Effector memory CD4-positive, alpha-beta T cell (primary cell): ENCODE results near the gene AGAP1.
"Not testable (repeated sequence)": the region's sequence is repeated elsewhere in the genome, so short reads cannot be mapped to it uniquely, and the experiment has no call there.

Experiments used
- DNase-seq, 3 donors: peaks; one replicate each; pipeline ENCODE4 v3.0.0-alpha.2; 2020
- H3K27ac ChIP-seq: 2 replicates; pipeline ENCODE4 v1.7.0; 2013; ENCODE audit warnings: mild to moderate bottlenecking, low read length, moderate library complexity; ENCODE audit not compliant: insufficient read depth, poor library complexity, severe bottlenecking
- H3K27me3 ChIP-seq: replicated peaks from 2 replicates; pipeline ENCODE4 v1.7.0; 2013; ENCODE audit warnings: mild to moderate bottlenecking, low read length; ENCODE audit not compliant: insufficient read depth, control insufficient read depth, poor library complexity, severe bottlenecking
- H3K36me3 ChIP-seq: 2 replicates; pipeline ENCODE4 v1.7.0; 2013; ENCODE audit warnings: mild to moderate bottlenecking, low read length, moderate library complexity; ENCODE audit not compliant: control insufficient read depth, insufficient read depth
- H3K4me1 ChIP-seq: 2 replicates; pipeline ENCODE4 v1.7.0; 2013; ENCODE audit warnings: low read length, mild to moderate bottlenecking; ENCODE audit not compliant: control insufficient read depth, insufficient read depth, poor library complexity, severe bottlenecking
- H3K4me3 ChIP-seq: 2 replicates; pipeline ENCODE4 v1.7.0; 2013; ENCODE audit warnings: low read length, low read depth, mild to moderate bottlenecking; ENCODE audit not compliant: insufficient read depth, poor library complexity, severe bottlenecking
- H3K9me3 ChIP-seq: 2 replicates; pipeline ENCODE4 v1.7.0; 2013; ENCODE audit warnings: mild to moderate bottlenecking, low read length, moderate library complexity; ENCODE audit not compliant: control insufficient read depth

Gene AGAP1

DNA sequence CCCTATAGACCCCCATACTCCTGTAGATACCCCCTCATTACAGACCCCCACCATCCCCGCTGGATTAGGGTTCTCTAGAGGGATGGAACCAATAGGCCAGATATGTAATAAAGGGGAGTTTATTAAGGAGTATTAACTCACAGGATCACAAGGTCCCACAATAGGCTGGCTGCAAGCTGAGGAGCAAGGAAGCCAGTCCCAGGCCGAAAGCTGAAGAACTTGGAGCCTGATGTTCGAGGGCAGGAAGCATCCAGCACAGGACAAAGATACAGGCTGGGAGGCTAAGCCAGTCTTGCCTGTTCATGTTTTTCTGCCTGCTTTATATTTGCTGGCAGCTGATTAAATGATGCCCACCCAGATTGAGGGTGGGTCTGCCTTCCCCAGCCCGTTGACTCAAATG is 106.6 kb downstream of the AGAP1 start:
- no peaks in the 10 kb centered on the region for H3K4me1 ChIP-seq
- no peak overlapping the region for H3K27ac ChIP-seq
- H3K36me3 ChIP-seq, result no peaks in the 10 kb centered on the region
- no peaks in the 10 kb centered on the region for H3K27me3 ChIP-seq
- H3K4me3 ChIP-seq, result no peak overlapping the region
- H3K9me3 ChIP-seq, result no peaks in the 10 kb centered on the region
- DNase-seq, result no peak

DNA sequence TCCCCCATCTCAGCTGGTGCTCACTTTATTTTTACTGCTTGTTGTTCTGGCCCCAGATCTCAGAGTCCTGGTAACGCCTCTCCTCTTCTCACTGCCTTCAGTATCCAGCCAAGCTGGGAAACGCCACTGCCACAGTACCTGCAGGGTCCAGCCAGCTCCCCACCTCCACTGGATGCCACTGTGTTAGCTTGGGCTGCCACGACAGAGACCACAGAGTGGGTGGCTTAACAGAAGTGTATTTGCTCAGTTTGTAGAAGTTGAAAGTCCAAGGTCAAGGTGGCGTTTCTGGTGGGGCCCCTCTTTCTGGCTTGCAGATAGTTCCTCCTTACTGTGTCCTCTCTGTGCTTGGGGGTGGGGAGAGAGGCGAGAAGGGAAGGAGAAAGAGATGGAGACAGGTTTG is 107.1 kb downstream of the AGAP1 start:
- Histone ChIP-seq H3K36me3 (no peaks in the 10 kb centered on the region), H3K4me3 (no peak overlapping the region), H3K27ac (no peak overlapping the region), H3K4me1 (no peaks in the 10 kb centered on the region), H3K27me3 (no peaks in the 10 kb centered on the region), H3K9me3 (no peaks in the 10 kb centered on the region)
- DNase-seq, result no peak

DNA sequence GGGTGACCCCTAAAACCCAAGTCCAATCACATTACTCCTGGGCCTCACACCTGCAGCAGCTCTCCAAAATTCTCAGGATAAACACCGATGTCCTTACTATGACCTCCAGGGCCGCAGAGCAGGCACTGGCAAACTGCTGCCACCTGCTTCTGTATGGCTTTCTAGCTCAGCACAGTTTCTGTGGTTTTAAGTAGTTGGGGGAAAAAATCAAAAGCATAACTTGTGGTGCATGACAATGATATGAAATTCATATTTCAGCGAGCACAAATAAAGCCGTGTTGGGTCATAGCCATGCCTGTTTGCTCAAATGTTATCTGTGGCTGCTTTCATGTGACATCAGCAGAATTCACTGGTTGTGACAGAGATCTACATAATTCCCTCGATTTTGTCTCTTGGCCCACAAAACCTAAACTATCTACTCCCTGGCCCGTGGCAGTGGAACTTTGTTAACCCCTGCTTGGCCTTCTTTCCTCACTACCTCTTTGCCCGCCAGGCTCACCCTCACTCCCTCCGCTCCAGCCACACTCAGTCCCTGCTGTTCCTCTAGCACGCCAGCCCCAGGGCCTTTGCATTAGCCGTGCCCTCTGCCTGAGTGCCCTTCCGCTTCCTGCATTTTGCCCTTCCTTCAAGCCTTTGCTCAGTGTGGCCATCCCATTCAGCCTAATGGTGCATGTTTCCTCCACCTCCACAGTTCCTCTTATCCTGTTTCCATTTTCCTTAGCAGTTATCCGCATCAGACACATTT is 108.3 kb downstream of the AGAP1 start:
- DNase-seq, result no peak
- no peak overlapping the region for H3K4me3 ChIP-seq
- no peak overlapping the region for H3K27ac ChIP-seq
- H3K27me3 ChIP-seq, result no peaks in the 10 kb centered on the region
- no peaks in the 10 kb centered on the region for H3K4me1 ChIP-seq
- H3K9me3 ChIP-seq, result no peaks in the 10 kb centered on the region
- H3K36me3 ChIP-seq, result no peaks in the 10 kb centered on the region

DNA sequence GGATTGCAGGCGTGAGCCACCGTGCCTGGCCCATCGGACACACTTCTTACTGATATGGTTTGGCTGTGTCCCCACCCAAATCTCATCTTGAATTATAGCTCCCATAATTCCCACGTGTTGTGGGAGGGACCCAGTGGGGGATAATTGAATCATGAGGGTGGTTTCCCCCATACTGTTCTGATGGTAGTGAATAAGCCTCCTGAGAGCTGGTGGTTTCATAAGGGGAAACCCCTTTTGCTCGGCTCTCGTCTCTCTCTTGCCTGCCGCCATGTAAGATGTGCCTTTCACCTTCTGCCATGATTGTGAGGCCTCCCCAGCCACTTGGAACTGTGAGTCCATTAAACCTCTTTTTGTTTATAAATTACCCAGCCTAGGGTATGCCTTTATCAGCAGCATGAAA is 109.1 kb downstream of the AGAP1 start:
- H3K27ac ChIP-seq, H3K4me3 ChIP-seq, H3K4me1 ChIP-seq, H3K36me3 ChIP-seq, H3K9me3 ChIP-seq, H3K27me3 ChIP-seq, DNase-seq: not testable (repeated sequence)

DNA sequence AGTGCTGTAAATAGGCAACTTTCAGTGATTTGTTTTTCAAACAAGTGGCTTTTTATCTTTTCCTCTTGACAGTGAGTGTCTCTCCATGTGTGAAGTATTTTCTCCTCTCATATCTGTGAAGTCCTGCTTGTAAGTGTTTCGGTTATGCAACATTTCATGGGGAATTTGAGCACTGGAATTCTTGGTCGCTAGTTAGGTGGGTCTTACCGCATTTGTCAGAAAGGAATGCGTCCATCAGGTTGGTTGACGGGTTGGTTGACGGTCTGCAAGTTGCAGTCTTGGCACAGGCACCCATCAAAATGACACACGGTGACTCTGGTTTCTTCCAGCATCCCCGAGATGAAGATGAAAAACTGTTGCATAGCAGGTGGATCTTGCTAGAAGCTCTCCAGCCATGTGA is 109.8 kb downstream of the AGAP1 start:
- no peak for DNase-seq
- no peaks in the 10 kb centered on the region for H3K27me3 ChIP-seq
- H3K27ac ChIP-seq, result no peak overlapping the region
- no peaks in the 10 kb centered on the region for H3K36me3 ChIP-seq
- no peaks in the 10 kb centered on the region for H3K9me3 ChIP-seq
- H3K4me3 ChIP-seq, result no peak overlapping the region
- H3K4me1 ChIP-seq, result no peaks in the 10 kb centered on the region

DNA sequence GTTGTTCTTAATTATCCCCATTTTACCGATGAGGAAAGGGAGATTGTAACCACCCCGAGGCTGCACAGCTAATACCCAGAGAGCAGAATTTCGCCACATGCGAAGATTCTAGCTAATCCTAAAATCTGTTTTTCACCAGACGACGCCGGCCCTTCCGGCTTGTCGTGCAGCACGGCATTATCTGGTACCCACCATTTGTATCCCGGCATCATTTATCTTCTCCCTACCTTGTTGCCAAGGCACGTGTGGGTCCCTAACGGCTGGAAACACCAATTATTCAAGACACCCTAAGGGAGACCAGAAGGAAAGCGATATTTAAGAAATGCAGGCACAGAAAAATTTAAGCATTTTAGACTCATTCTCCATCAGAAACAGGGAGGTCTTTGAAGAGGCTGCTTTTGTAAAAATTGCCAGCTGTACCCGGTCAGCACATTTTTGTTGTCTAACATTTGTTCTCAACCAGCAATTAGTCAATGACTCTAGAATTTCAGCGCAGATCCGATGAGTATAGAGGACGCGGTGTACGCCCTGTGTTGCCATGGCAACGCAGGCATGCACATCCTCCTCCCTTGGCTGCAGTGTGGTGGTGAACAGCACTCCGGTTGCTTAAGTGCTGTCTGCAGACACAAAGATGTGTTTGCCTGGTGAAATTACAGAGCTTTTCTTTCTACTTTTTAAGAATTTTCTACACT is 111.6 kb downstream of the AGAP1 start:
- Histone ChIP-seq H3K4me3 (no peak overlapping the region), H3K27me3 (no peaks in the 10 kb centered on the region), H3K4me1 (no peaks in the 10 kb centered on the region), H3K36me3 (no peaks in the 10 kb centered on the region), H3K27ac (no peak overlapping the region), H3K9me3 (no peaks in the 10 kb centered on the region)
- DNase-seq, result peak in 2 of 3 donors; percentile 6 to 7

DNA sequence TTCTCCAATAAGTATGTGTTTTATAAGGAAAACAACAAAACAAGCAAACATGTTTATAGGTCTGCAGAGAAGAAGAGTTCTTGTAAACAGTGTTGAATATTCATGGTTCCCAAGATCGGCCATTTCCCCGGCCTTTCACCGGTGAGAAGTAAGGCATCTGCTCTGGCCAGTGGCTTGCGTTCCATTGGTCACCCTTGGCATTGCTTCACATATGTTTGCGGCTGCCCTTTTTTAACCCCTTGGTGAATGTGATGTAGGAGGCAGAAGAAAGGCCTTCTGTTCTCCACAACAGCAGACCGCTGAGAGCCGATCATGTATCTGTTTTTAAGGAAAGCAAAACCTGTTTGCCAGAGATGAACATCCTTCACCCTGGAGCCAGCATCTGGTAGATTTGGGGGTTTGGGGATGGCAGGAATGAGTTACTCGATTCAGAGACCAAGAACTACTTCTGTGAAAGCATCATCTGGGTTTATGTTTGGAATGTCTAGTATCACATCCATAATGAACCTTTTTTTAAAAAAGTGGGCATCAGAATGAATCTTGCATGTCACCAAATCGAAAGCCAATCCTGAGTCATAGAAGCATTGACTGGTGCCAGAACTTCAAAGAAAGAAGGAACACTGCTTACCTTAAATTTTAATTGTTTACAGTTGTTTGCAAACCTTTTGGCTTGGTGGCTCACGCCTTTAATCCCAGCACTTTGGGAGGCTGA is 112.3 kb downstream of the AGAP1 start:
- no peak overlapping the region for H3K27ac ChIP-seq
- H3K36me3 ChIP-seq, result no peaks in the 10 kb centered on the region
- H3K4me1 ChIP-seq, result no peaks in the 10 kb centered on the region
- DNase-seq, result no peak
- H3K9me3 ChIP-seq, result no peaks in the 10 kb centered on the region
- no peak overlapping the region for H3K4me3 ChIP-seq
- no peaks in the 10 kb centered on the region for H3K27me3 ChIP-seq

DNA sequence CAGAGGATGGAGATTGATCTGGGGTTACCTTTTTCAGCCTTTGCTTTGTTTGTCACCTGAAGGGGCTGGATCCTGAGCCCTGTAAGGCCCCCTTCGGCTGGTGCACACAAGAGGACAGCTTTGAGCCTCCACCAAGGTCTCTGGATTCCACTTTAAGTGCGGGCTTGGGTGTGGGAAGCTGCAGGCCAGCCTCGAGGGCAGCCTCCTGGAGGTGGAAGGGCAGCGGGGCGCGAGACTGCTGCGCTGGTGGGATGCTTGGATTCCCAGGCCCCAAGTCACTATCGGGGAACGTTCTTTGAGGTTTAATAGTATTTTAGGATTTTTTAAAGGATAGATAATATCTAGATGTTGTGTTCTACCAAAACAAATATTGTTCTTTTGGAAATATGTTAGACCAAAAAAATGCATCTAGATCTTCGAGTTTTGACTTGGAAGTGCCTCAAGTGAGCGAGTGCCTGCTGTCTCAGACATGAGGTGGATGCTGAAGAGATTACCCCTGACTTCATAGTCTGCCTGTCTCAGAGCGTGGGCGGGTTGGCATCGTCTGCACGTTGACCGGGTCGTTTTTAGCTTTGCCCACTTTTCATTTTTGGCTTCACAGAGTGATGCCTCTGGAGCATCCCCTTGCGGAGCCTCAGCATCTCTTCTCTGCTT is 113.8 kb downstream of the AGAP1 start:
- no peaks in the 10 kb centered on the region for H3K4me1 ChIP-seq
- H3K4me3 ChIP-seq, result no peak overlapping the region
- no peak for DNase-seq
- H3K27me3 ChIP-seq, result no peaks in the 10 kb centered on the region
- no peaks in the 10 kb centered on the region for H3K36me3 ChIP-seq
- H3K9me3 ChIP-seq, result no peaks in the 10 kb centered on the region
- no peak overlapping the region for H3K27ac ChIP-seq

DNA sequence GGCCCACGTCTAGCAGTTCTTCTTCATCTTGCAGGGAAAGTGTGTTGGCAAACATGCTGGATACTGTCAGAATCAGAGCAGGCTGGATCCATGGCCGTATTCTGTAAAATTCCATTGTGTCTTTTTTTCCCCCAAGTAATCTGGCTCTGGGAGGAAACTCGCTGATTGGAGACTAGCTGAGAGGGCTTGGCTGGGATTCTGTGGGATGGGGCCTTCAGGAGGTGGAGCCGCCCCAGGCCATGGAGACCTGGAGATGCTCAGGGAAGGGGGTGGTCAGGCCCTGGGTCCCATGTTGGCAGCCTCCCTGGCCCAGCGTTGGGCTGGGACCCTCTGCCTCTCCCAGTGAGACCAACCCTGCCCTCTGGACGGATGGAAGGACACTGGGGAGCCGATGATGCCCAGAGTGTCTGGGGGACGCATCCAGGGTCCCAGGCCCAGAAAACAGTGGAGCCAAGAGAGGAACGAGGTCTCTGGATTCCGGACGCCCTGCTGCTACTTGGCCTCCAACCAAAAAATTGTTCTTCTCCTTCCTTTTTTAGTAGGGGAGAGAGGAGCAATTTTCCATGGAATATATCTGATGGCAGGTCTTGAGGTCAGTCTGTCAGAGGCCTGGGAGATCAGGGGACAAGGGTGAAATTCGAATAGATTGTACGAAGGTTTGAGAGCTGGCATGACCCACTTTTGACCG is 114.5 kb downstream of the AGAP1 start:
- Histone ChIP-seq H3K4me3 (no peak overlapping the region), H3K27ac (no peak overlapping the region), H3K9me3 (no peaks in the 10 kb centered on the region), H3K4me1 (no peaks in the 10 kb centered on the region), H3K27me3 (no peaks in the 10 kb centered on the region), H3K36me3 (no peaks in the 10 kb centered on the region)
- no peak for DNase-seq
